IMR-90 (cell line): ENCODE results near the gene YRDC. TPM values are rescaled to one million over a fixed set of nuclear protein-coding genes. Genes with fewer than 3 reads are reported as not detected.

Experiments used
- ATAC-seq: fragments of 200-7000 bp; cut with Tn5 transposase; 2 replicates; pipeline ENCODE4 v1.9.1; 2020; ENCODE audit warnings: low read depth, mild to moderate bottlenecking, moderate library complexity
- BruUV-seq: library from RNA; stranded (reverse); fragments of 400-500 nt; replicated peaks from 2 replicates; lab custom pipeline; 2021; lab: Mats Ljungman, UMichigan
- CTCF ChIA-PET: fragments of 300-600 bp; formaldehyde crosslinking; extraction: SDS; loops from one replicate; lab custom pipeline; 2021; ENCODE audit warnings: antibody characterized with exemption; lab: Yijun Ruan, JAX
- POLR2A ChIA-PET: fragments of 300-600 bp; sonication (Branson Sonifier 250); formaldehyde crosslinking; loops from one replicate; lab custom pipeline; 2022; ENCODE audit warnings: antibody characterized with exemption; ENCODE audit not compliant: unreplicated experiment; lab: Charles Lee
- DNase-seq: peaks from one replicate; pipeline ENCODE4 v3.0.0; 2013
- H2AFZ ChIP-seq: replicated peaks from 2 replicates; pipeline ENCODE3; 2013; ENCODE audit warnings: low read length, mild to moderate bottlenecking; ENCODE audit not compliant: poor library complexity
- H2AK5ac ChIP-seq: 2 replicates; pipeline ENCODE4 v1.6.1; 2013; ENCODE audit warnings: low read depth, low read length, inconsistent platforms
- H2AK9ac ChIP-seq: replicated peaks from 2 replicates; pipeline ENCODE3; 2013; ENCODE audit warnings: mild to moderate bottlenecking, low read depth, low read length, moderate library complexity; ENCODE audit not compliant: poor library complexity
- H2BK120ac ChIP-seq: 2 replicates; pipeline ENCODE4 v1.6.1; 2013; ENCODE audit warnings: low read depth, low read length, inconsistent platforms
- H2BK15ac ChIP-seq: 3 replicates; pipeline ENCODE4 v1.6.1; 2013; ENCODE audit warnings: low read depth, low read length, inconsistent platforms
- H2BK20ac ChIP-seq: 2 replicates; pipeline ENCODE4 v1.6.1; 2013; ENCODE audit warnings: low read depth, mild to moderate bottlenecking, inconsistent platforms, low read length, moderate library complexity
- H2BK5ac ChIP-seq: 2 replicates; pipeline ENCODE4 v1.6.1; 2013; ENCODE audit warnings: mild to moderate bottlenecking, low read depth, low read length, inconsistent platforms; ENCODE audit not compliant: poor library complexity, severe bottlenecking
- H3K14ac ChIP-seq: replicated peaks from 2 replicates; pipeline ENCODE4 v1.6.1; 2013; ENCODE audit warnings: low read depth, low read length, inconsistent platforms
- H3K18ac ChIP-seq: 2 replicates; pipeline ENCODE4 v1.6.1; 2013; ENCODE audit warnings: low read depth, low read length, control low read depth
- H3K23ac ChIP-seq: 2 replicates; pipeline ENCODE4 v1.6.1; 2013; ENCODE audit warnings: low read depth, low read length, inconsistent platforms
- H3K27ac ChIP-seq: 2 replicates; pipeline ENCODE4 v1.5.1; 2013; ENCODE audit warnings: mild to moderate bottlenecking, control low read depth, low read length; ENCODE audit not compliant: insufficient read depth
- H3K27me3 ChIP-seq: 2 replicates; pipeline ENCODE4 v1.6.1; 2013; ENCODE audit warnings: low read length; ENCODE audit not compliant: control insufficient read depth, insufficient read depth
- H3K36me3 ChIP-seq: 2 replicates; pipeline ENCODE4 v1.6.1; 2013; ENCODE audit warnings: low read length, mixed read lengths; ENCODE audit not compliant: control insufficient read depth, insufficient read depth
- H3K4ac ChIP-seq: 2 replicates; pipeline ENCODE4 v1.6.1; 2013; ENCODE audit warnings: low read depth, low read length, inconsistent platforms
- H3K4me1 ChIP-seq: 2 replicates; pipeline ENCODE4 v1.6.1; 2013; ENCODE audit warnings: low read length, mixed read lengths; ENCODE audit not compliant: control insufficient read depth, insufficient read depth
- H3K4me2 ChIP-seq: 2 replicates; pipeline ENCODE4 v1.6.1; 2013; ENCODE audit warnings: low read depth, mild to moderate bottlenecking, control low read depth, low read length, moderate library complexity
- H3K4me3 ChIP-seq: 2 replicates; pipeline ENCODE4 v1.5.1; 2013; ENCODE audit warnings: low read depth, mild to moderate bottlenecking, control low read depth, low read length, moderate library complexity; ENCODE audit not compliant: insufficient read depth
- H3K56ac ChIP-seq: 2 replicates; pipeline ENCODE4 v1.6.1; 2013; ENCODE audit warnings: low read length, inconsistent platforms; ENCODE audit not compliant: insufficient read depth; ENCODE audit errors: extremely low read depth
- H3K79me1 ChIP-seq, 2 experiments: 2 replicates each; pipeline ENCODE4 v1.6.1; 2013; ENCODE audit warnings: low read length in 2 of 2, inconsistent platforms in 1 of 2, low read depth in 1 of 2
- H3K9ac ChIP-seq: 2 replicates; pipeline ENCODE4 v1.6.1; 2013; ENCODE audit warnings: low read depth, low read length, control low read depth
- H3K9me1 ChIP-seq: 2 replicates; pipeline ENCODE4 v1.6.1; 2013; ENCODE audit warnings: low read length, inconsistent platforms; ENCODE audit not compliant: insufficient read depth
- H3K9me3 ChIP-seq: 2 replicates; pipeline ENCODE4 v1.6.1; 2013; ENCODE audit warnings: low read length; ENCODE audit not compliant: control insufficient read depth, insufficient read depth
- H4K20me1 ChIP-seq: 2 replicates; pipeline ENCODE4 v1.6.1; 2013; ENCODE audit warnings: low read length, inconsistent platforms; ENCODE audit not compliant: insufficient read depth
- H4K5ac ChIP-seq: 2 replicates; pipeline ENCODE4 v1.6.1; 2013; ENCODE audit warnings: mild to moderate bottlenecking, low read depth, low read length, control low read depth
- H4K8ac ChIP-seq, 2 experiments: 2 replicates each; pipeline ENCODE4 v1.6.1; 2013; ENCODE audit warnings: low read depth in 2 of 2, low read length in 2 of 2, control low read depth in 1 of 2, inconsistent platforms in 1 of 2
- H4K91ac ChIP-seq: 2 replicates; pipeline ENCODE4 v1.6.1; 2013; ENCODE audit warnings: low read depth, low read length, inconsistent platforms; ENCODE audit not compliant: insufficient read depth
- CHD1 ChIP-seq: IDR thresholded peaks from 2 replicates; pipeline ENCODE4 v1.6.1; 2012; ENCODE audit warnings: low read depth, low read length, improper control_type of control experiment
- MAZ ChIP-seq: IDR thresholded peaks from 2 replicates; pipeline ENCODE4 v1.6.1; 2012; ENCODE audit warnings: low read depth, mild to moderate bottlenecking, low read length, improper control_type of control experiment, moderate library complexity, borderline replicate concordance
- MXI1 ChIP-seq: IDR thresholded peaks from 2 replicates; pipeline ENCODE4 v1.6.1; 2012; ENCODE audit warnings: low read depth, mild to moderate bottlenecking, low read length, moderate library complexity, borderline replicate concordance
- SMC3 ChIP-seq: fragments of 150-350 bp; IDR thresholded peaks from 2 replicates; pipeline ENCODE4 v1.6.1; 2016; ENCODE audit warnings: low read depth, mild to moderate bottlenecking, antibody characterized with exemption, low read length, moderate library complexity
- WGBS, 2 experiments: methylation state at CpG; one replicate each; pipeline versions ENCODE4 v1.1.5 to v1.1.7; 2013; ENCODE audit warnings: missing lambda C conversion rate in 2 of 2; ENCODE audit not compliant: insufficient read length in 1 of 2; ENCODE audit errors: extremely low coverage in 2 of 2; 5-methylcytosine and 5-hydroxymethylcytosine counted together
- dilution Hi-C: fragments of 300-500 bp; cut with HindIII; formaldehyde crosslinking; loops from one replicate; pipeline ENCODE4 v1.14.3; 2018; ENCODE audit warnings: low sequenced_read_pairs; ENCODE audit not compliant: unreplicated experiment
- in situ Hi-C: fragments of 300-500 bp; cut with MboI; formaldehyde crosslinking; loops from 3 replicates; pipeline ENCODE4 v1.14.3; 2019; ENCODE audit warnings: low sequenced_read_pairs, inconsistent platforms, mixed read lengths
- intact Hi-C: fragments of 100-400 bp; cut with micrococcal nuclease; formaldehyde crosslinking; loops from 2 replicates; pipeline ENCODE4 v1.10.0; 2022
- polyA plus RNA-seq, 3 experiments: library from polyadenylated mRNA; depleted of rRNA; stranded (reverse); fragments of >200 nt; gene quantifications; 2 replicates each; pipeline ENCODE4 v1.2.3, GENCODE V29; 2012; ENCODE audit warnings: low replicate concordance in 1 of 3
- total RNA-seq: library from RNA; depleted of rRNA; stranded (reverse); fragments of >200 nt; gene quantifications from 2 replicates; pipeline ENCODE4 v1.2.3, GENCODE V29; 2012
- TF ChIP-seq, protein P1 (sequence below): conservative IDR thresholded peaks from 2 replicates; pipeline ENCODE4 v1.5.1; 2012; ENCODE audit warnings: mild to moderate bottlenecking, low read depth, low read length, improper control_type of control experiment

YRDC gene
- total and polyA plus RNA-seq, 2 of the 4 experiments (the other 2 are of a cell fraction): 21.0 to 21.7 TPM

DNA sequence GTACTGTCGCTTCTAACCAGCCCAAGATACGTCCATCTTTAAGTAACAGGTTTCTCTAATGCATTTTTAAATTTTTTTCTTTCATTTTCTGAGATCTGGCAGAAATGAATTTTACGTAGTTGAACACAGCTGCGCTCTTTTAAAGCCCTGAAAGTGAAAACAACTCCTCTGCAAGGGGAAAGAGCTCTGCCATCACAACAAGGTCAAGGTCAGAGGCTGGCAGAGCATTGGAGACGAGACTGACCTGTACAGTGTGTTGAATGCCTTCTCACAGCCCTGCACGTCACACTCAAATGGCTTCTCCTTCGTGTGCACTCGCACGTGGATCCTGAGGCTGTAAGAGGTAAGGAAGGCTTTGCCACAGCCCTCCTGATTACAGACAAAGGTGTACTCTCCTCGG is 31.7 kb upstream of the YRDC start:
- ChIA-PET CTCF (no interaction called here), POLR2A (no interaction called here)
- dilution Hi-C loops (no loop called here), intact Hi-C loops (no loop called here), in situ Hi-C loops (no loop called here)
- Histone ChIP-seq H3K56ac (no peak overlapping the region), H3K4me3 (no peak overlapping the region), H3K18ac (no peak overlapping the region), H3K4me2 (no peak overlapping the region), H2AFZ (no peak overlapping the region), H3K27me3 (no peaks in the 10 kb centered on the region), H2AK5ac (no peak overlapping the region), H3K4ac (no peak overlapping the region), H4K91ac (no peak overlapping the region), H3K79me1 (peaks cover 17 to 33% of the 10 kb centered on the region in 2 experiments), H3K36me3 (peaks cover 38% of the 10 kb centered on the region), H3K23ac (no peak overlapping the region), H3K14ac (no peak overlapping the region), H4K20me1 (no peaks in the 10 kb centered on the region; the same call in 1 of the 2 replicates), H2AK9ac (no peak overlapping the region), H3K9ac (no peak overlapping the region), H4K8ac (no peak overlapping the region), H3K9me1 (peaks cover 6% of the 10 kb centered on the region; the same call in 1 of the 2 replicates), H2BK20ac (no peak overlapping the region), H2BK5ac (no peak overlapping the region), H3K9me3 (no peaks in the 10 kb centered on the region), H4K5ac (no peak overlapping the region), H3K27ac (no peak overlapping the region), H3K4me1 (peaks cover 3% of the 10 kb centered on the region; the same call in 1 of the 2 replicates), H2BK15ac (no peak overlapping the region), H2BK120ac (no peak overlapping the region)
- 93% methylated on average over 4 of the region's 10 CpGs; no CpG with 5 or more reads in 1 of the 2 experiments for WGBS, 2 experiments
- no TSS peak for BruUV-seq
- TF ChIP-seq CHD1 (no peak), SMC3 (no peak), MAZ (no peak), MXI1 (no peak)
- TF ChIP-seq, protein P1, sequence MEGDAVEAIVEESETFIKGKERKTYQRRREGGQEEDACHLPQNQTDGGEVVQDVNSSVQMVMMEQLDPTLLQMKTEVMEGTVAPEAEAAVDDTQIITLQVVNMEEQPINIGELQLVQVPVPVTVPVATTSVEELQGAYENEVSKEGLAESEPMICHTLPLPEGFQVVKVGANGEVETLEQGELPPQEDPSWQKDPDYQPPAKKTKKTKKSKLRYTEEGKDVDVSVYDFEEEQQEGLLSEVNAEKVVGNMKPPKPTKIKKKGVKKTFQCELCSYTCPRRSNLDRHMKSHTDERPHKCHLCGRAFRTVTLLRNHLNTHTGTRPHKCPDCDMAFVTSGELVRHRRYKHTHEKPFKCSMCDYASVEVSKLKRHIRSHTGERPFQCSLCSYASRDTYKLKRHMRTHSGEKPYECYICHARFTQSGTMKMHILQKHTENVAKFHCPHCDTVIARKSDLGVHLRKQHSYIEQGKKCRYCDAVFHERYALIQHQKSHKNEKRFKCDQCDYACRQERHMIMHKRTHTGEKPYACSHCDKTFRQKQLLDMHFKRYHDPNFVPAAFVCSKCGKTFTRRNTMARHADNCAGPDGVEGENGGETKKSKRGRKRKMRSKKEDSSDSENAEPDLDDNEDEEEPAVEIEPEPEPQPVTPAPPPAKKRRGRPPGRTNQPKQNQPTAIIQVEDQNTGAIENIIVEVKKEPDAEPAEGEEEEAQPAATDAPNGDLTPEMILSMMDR: no peak
- ATAC-seq (no peak), DNase-seq (no peak)
